Measurements from ENCODE around the gene NXPH2. TPM values are rescaled to one million over a fixed set of nuclear protein-coding genes. Genes with fewer than 3 reads are reported as not detected.

NXPH2 gene
- total RNA-seq, 2 experiments from 2014 or later = not detected

DNA sequence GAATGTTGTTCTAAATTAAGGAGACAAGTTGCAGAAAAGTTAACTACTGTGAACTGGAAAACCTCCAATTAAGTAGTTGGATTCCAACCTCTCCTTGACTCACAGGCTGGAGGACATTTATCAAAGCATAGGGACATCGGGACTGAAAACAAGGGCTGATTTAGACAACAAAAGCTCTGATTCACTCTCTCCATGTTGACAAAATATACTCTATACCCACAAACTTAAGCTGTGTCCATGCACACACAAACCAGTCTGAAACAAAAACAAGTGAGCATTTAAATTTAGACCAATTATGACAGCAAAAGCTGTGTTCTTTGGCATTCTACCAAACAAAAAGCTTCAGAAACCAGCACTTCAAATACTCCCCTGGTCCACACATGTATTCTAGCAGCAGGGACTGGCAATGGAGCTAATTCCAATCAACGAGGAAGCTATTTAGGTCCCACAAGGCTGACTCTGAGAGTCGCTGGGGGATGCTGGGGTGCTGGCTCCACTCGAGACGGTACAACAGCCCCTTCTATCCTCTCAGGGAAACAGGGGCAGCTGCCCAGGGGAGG, 71.4 kb downstream of the NXPH2 start:
- H3K4me1 Mint-ChIP-seq (ENCODE audit: low read depth) = no peaks in the 10 kb centered on the region
- POLR2A ChIA-PET = interaction anchor here (0.5 kb wide), 1 partner anchor 955 kb away, joined by 3 read pairs; no protein-coding TSS in a partner anchor
- Histone ChIP-seq H3K9me3 (ENCODE audit: control insufficient read depth in 1 of 2, insufficient read depth in 1 of 2, low read length in 2 of 2) (no peaks in the 10 kb centered on the region), H3K4me1 (ENCODE audit: insufficient read depth, low read length) (no peaks in the 10 kb centered on the region), H3K27ac (ENCODE audit: low read depth in 1 of 2, low read length in 2 of 2) (no peak overlapping the region), H3K36me3 (ENCODE audit: insufficient read depth, low read length) (no peaks in the 10 kb centered on the region), H3K4me3 (ENCODE audit: low read length) (no peak overlapping the region), H3K27me3 (ENCODE audit: control insufficient read depth in 1 of 2, insufficient read depth in 2 of 2, low read length in 2 of 2) (no peaks in the 10 kb centered on the region)
- no peak overlapping the region for H3K27ac Mint-ChIP-seq
- CTCF ChIA-PET = no interaction called here
- no peak for DNase-seq
- no peaks in the 10 kb centered on the region for H3K36me3 Mint-ChIP-seq (ENCODE audit: low read depth)
- no peaks in the 10 kb centered on the region for H3K9me3 Mint-ChIP-seq
- intact Hi-C loops (cut with DNase I, micrococcal nuclease) = no loop called here
- H3K4me3 Mint-ChIP-seq = no peak overlapping the region
- peaks cover 10% of the 10 kb centered on the region for H3K27me3 Mint-ChIP-seq
- TF ChIP-seq, protein P1, sequence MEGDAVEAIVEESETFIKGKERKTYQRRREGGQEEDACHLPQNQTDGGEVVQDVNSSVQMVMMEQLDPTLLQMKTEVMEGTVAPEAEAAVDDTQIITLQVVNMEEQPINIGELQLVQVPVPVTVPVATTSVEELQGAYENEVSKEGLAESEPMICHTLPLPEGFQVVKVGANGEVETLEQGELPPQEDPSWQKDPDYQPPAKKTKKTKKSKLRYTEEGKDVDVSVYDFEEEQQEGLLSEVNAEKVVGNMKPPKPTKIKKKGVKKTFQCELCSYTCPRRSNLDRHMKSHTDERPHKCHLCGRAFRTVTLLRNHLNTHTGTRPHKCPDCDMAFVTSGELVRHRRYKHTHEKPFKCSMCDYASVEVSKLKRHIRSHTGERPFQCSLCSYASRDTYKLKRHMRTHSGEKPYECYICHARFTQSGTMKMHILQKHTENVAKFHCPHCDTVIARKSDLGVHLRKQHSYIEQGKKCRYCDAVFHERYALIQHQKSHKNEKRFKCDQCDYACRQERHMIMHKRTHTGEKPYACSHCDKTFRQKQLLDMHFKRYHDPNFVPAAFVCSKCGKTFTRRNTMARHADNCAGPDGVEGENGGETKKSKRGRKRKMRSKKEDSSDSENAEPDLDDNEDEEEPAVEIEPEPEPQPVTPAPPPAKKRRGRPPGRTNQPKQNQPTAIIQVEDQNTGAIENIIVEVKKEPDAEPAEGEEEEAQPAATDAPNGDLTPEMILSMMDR (IDR thresholded peaks at IDR 0.05) = no peak
- ATAC-seq (ENCODE audit: poor library complexity) = no peak

GRCh38 chr2:138707392-138708074, 72.7 kb downstream of the NXPH2 start:
- Mint-ChIP-seq H3K4me3 (no peak overlapping the region), H3K9me3 (no peaks in the 10 kb centered on the region), H3K4me1 (ENCODE audit: low read depth) (no peaks in the 10 kb centered on the region), H3K27me3 (peaks cover 8% of the 10 kb centered on the region), H3K36me3 (ENCODE audit: low read depth) (no peaks in the 10 kb centered on the region), H3K27ac (no peak overlapping the region)
- ChIA-PET CTCF (no interaction called here), POLR2A (no interaction called here)
- Histone ChIP-seq H3K9me3 (ENCODE audit: control insufficient read depth in 1 of 2, insufficient read depth in 1 of 2, low read length in 2 of 2) (no peaks in the 10 kb centered on the region), H3K4me3 (ENCODE audit: low read length) (no peak overlapping the region), H3K27me3 (ENCODE audit: control insufficient read depth in 1 of 2, insufficient read depth in 2 of 2, low read length in 2 of 2) (no peaks in the 10 kb centered on the region), H3K36me3 (ENCODE audit: insufficient read depth, low read length) (no peaks in the 10 kb centered on the region), H3K4me1 (ENCODE audit: insufficient read depth, low read length) (no peaks in the 10 kb centered on the region), H3K27ac (ENCODE audit: low read depth in 1 of 2, low read length in 2 of 2) (no peak overlapping the region)
- intact Hi-C loops (cut with DNase I, micrococcal nuclease) = no loop called here
- ATAC-seq (ENCODE audit: poor library complexity) (no peak), DNase-seq (no peak)
- TF ChIP-seq, protein P1 (IDR thresholded peaks at IDR 0.05) = no peak

DNA sequence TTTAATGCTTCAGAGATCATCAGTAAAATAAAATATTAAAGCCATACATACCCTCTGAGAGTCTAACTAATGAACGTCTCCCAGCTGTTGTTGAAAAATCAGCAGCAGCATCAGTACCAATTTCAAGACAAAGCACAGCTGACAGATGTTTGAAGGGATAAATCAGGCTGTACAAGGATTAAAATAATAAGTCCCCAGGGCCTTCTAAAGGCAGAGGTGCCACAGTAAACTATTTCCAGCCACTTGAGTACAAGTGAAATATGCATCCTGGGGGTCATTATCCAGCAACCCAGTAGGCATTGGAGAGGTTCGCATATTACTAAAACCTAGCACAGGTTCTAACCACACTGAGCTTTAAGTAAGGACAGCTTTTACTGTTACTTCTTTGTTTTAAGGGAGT, 76.9 kb downstream of the NXPH2 start:
- Mint-ChIP-seq H3K9me3 (no peaks in the 10 kb centered on the region), H3K36me3 (ENCODE audit: low read depth) (no peaks in the 10 kb centered on the region), H3K4me1 (ENCODE audit: low read depth) (no peaks in the 10 kb centered on the region), H3K27me3 (no peaks in the 10 kb centered on the region), H3K27ac (no peak overlapping the region), H3K4me3 (no peak overlapping the region)
- intact Hi-C loops (cut with DNase I, micrococcal nuclease) = no loop called here
- no peaks in the 10 kb centered on the region for H3K9me3 ChIP-seq (ENCODE audit: control insufficient read depth in 1 of 2, insufficient read depth in 1 of 2, low read length in 2 of 2)
- H3K36me3 ChIP-seq (ENCODE audit: insufficient read depth, low read length) = no peaks in the 10 kb centered on the region
- H3K4me1 ChIP-seq (ENCODE audit: insufficient read depth, low read length) = no peaks in the 10 kb centered on the region
- ChIA-PET POLR2A (no interaction called here), CTCF (no interaction called here)
- no peak for DNase-seq
- H3K27me3 ChIP-seq (ENCODE audit: control insufficient read depth in 1 of 2, insufficient read depth in 2 of 2, low read length in 2 of 2) = no peaks in the 10 kb centered on the region
- TF ChIP-seq, protein P1 (IDR thresholded peaks at IDR 0.05) = no peak
- no peak for ATAC-seq (ENCODE audit: poor library complexity)
- H3K4me3 ChIP-seq (ENCODE audit: low read length) = no peak overlapping the region
- no peak overlapping the region for H3K27ac ChIP-seq (ENCODE audit: low read depth in 1 of 2, low read length in 2 of 2)
